Stimulated activated CD4-positive, alpha-beta T cell treated with anti-CD3 and anti-CD28 coated beads, Interleukin-4, amount 100 ng/mL, for 24 hours (primary cell): Measurements from ENCODE around the gene PRPF40B.

Source experiments
- DNase-seq: peaks from one replicate; pipeline ENCODE4 v3.0.0-alpha.2; 2020

Gene PRPF40B

GRCh38 chr12:49636979-49637755 lies 13.8 kb downstream of the PRPF40B start:
- DNase-seq = peak; percentile 64

- no peak for DNase-seq
Measured at GRCh38 chr12:49641748-49642369, 18.5 kb downstream of the PRPF40B start.

GRCh38 chr12:49642370-49642802 lies 19.0 kb downstream of the PRPF40B start:
- DNase-seq = no peak

- DNase-seq = no peak
Measured at GRCh38 chr12:49643135-49643534, 19.8 kb downstream of the PRPF40B start.

GRCh38 chr12:49643961-49644619 lies 20.7 kb downstream of the PRPF40B start:
- no peak for DNase-seq

- DNase-seq = peak; percentile 85
Measured at GRCh38 chr12:49644620-49644994, 21.2 kb downstream of the PRPF40B start.

- DNase-seq = no peak
Measured at GRCh38 chr12:49645146-49646039, 22.0 kb downstream of the PRPF40B start.

GRCh38 chr12:49646331-49646830 lies 23.0 kb downstream of the PRPF40B start:
- no peak for DNase-seq

GRCh38 chr12:49646871-49647654 lies 23.7 kb downstream of the PRPF40B start:
- no peak for DNase-seq

- no peak for DNase-seq
Measured at GRCh38 chr12:49647827-49648711, 24.7 kb downstream of the PRPF40B start.

- DNase-seq = no peak
Measured at GRCh38 chr12:49648712-49649003, 25.3 kb downstream of the PRPF40B start.

GRCh38 chr12:49649445-49649844 lies 26.1 kb downstream of the PRPF40B start:
- DNase-seq = no peak

- no peak for DNase-seq
Measured at GRCh38 chr12:49649892-49650291, 26.5 kb downstream of the PRPF40B start.

- DNase-seq = no peak
Measured at GRCh38 chr12:49651855-49652254, 28.5 kb downstream of the PRPF40B start.

GRCh38 chr12:49652921-49653520 lies 29.7 kb downstream of the PRPF40B start:
- DNase-seq = no peak

- DNase-seq = no peak
Measured at GRCh38 chr12:49654715-49655114, 31.4 kb downstream of the PRPF40B start.

GRCh38 chr12:49655595-49656236 lies 32.4 kb downstream of the PRPF40B start:
- no peak for DNase-seq

GRCh38 chr12:49658276-49658675 lies 34.9 kb downstream of the PRPF40B start:
- no peak for DNase-seq

GRCh38 chr12:49659753-49660152 lies 36.4 kb downstream of the PRPF40B start:
- DNase-seq = no peak

- peak; percentile 50 for DNase-seq
Measured at GRCh38 chr12:49661191-49661590, 37.8 kb downstream of the PRPF40B start.
